Colonic mucosa (tissue), 4 donors: ENCODE measurements around the gene FARS2. TPM values are rescaled to one million over a fixed set of nuclear protein-coding genes. Genes with fewer than 3 reads are reported as not detected.

Experiments used
- DNase-seq: peaks from one replicate; pipeline ENCODE4 v3.0.0-alpha.2; 2020
- H3K27ac ChIP-seq: fragments of 200-600 bp; one replicate; pipeline ENCODE4 v1.8.0; 2021
- H3K27me3 ChIP-seq: fragments of 200-600 bp; one replicate; pipeline ENCODE4 v1.8.0; 2021
- H3K36me3 ChIP-seq: fragments of 200-600 bp; one replicate; pipeline ENCODE4 v1.8.0; 2021
- H3K4me1 ChIP-seq: fragments of 200-600 bp; one replicate; pipeline ENCODE4 v1.8.0; 2021; ENCODE audit warnings: mild to moderate bottlenecking
- H3K4me3 ChIP-seq: fragments of 200-600 bp; one replicate; pipeline ENCODE4 v1.8.0; 2021
- H3K9ac ChIP-seq, 2 donors: one replicate each; pipeline ENCODE4 v1.7.0; 2013; ENCODE audit warnings: control low read depth in 2 of 2, low read depth in 2 of 2, low read length in 2 of 2
- H3K9me3 ChIP-seq: fragments of 200-600 bp; one replicate; pipeline ENCODE4 v1.8.0; 2021
- intact Hi-C: fragments of 100-400 bp; cut with DNase I; formaldehyde crosslinking; loops from one replicate; pipeline ENCODE4 v1.14.1; 2022
- total RNA-seq, 2 donors: library from RNA; stranded (reverse); fragmentation: NEBNext Ultra II Directional in 1 of 2; extraction: Animal tissue kit (Norgen Biotek cat#: 25700) in 1 of 2; gene quantifications; one replicate each; pipeline ENCODE4 v1.2.1, GENCODE V29; 2021
- TF ChIP-seq, protein P1 (sequence below): fragments of 200-600 bp; IDR thresholded peaks from one replicate; pipeline ENCODE4 v1.8.0; 2022; ENCODE audit warnings: antibody characterized with exemption, mild to moderate bottlenecking
- donor health status: healthy.
- donor health status: DM: no; HTN: no; CAD: no.
- donor health status: DM: no; HTN: no; CAD: no.

FARS2 gene
- total RNA-seq, 2 donors from 2014 or later: 14.7 to 23.0 TPM

DNA sequence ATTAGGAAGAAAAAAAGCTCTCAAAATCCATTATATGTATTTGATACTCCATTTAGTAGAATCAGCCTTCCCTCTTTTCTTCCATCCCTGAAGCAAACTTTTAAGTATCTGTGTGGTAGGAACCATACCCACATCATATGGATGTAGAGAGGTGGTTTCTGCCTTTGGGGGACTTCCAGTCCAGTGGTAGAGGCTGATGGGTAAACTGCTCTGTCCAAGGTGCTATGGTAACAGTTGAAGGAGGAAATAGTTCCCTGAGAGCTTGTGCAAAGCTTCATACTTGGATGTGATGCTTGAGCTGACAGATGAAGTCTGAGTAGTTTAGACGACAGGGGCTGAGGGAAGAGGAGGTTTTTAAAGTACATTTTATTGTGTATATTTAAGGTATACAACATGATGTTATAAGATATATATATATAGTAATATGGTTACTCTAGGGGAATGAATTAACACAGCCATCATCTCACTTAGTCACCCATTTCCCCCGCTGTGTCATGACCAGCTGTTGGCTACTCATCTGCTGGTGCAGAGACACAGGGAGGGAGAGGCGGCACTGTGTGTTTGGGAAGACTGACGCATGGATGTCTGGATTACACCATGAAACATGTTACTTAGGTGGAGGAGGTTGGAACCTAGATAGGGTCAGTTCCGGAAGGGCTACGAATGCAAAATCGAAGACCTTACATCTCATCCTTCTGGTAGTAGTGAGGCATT, 185.2 kb downstream of the FARS2 start:
- intact Hi-C loops: no loop called here
- TF ChIP-seq, protein P1, sequence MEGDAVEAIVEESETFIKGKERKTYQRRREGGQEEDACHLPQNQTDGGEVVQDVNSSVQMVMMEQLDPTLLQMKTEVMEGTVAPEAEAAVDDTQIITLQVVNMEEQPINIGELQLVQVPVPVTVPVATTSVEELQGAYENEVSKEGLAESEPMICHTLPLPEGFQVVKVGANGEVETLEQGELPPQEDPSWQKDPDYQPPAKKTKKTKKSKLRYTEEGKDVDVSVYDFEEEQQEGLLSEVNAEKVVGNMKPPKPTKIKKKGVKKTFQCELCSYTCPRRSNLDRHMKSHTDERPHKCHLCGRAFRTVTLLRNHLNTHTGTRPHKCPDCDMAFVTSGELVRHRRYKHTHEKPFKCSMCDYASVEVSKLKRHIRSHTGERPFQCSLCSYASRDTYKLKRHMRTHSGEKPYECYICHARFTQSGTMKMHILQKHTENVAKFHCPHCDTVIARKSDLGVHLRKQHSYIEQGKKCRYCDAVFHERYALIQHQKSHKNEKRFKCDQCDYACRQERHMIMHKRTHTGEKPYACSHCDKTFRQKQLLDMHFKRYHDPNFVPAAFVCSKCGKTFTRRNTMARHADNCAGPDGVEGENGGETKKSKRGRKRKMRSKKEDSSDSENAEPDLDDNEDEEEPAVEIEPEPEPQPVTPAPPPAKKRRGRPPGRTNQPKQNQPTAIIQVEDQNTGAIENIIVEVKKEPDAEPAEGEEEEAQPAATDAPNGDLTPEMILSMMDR: no peak
- no peaks in the 10 kb centered on the region for H3K9me3 ChIP-seq

DNA sequence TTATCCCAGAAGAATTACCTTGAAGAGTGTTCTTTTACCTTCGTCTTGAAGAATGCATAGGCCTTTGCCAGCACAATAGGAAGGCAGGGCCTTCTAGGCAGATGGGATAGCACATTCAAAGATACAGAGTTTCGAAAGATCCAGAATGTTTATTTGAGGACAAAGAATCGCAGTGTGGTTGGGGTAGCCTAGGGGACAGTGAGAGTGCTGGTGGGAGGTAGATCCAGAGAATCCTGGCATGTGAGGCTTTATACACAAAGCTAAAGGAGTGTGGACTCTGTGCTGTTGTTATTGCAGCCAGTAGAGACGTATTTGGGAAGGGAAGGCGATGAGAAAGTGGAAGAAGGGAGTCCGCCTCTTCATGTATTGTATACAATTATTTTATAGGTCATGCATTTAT, 186.6 kb downstream of the FARS2 start:
- no peaks in the 10 kb centered on the region for H3K4me1 ChIP-seq
- intact Hi-C loops: no loop called here
- no peaks in the 10 kb centered on the region for H3K27me3 ChIP-seq
- no peak for DNase-seq
- H3K27ac ChIP-seq: no peak overlapping the region
- H3K9me3 ChIP-seq: no peaks in the 10 kb centered on the region
- H3K9ac ChIP-seq: no peak overlapping the region
- H3K4me3 ChIP-seq: no peak overlapping the region
- TF ChIP-seq, protein P1: no peak
- H3K36me3 ChIP-seq: no peaks in the 10 kb centered on the region

More for the DNA sequence above, 185.2 kb downstream of the FARS2 start:
- Histone ChIP-seq H3K36me3 (no peaks in the 10 kb centered on the region), H3K4me3 (no peak overlapping the region), H3K9ac (no peak overlapping the region), H3K4me1 (no peaks in the 10 kb centered on the region), H3K27ac (no peak overlapping the region), H3K27me3 (no peaks in the 10 kb centered on the region)
- DNase-seq: no peak

DNA sequence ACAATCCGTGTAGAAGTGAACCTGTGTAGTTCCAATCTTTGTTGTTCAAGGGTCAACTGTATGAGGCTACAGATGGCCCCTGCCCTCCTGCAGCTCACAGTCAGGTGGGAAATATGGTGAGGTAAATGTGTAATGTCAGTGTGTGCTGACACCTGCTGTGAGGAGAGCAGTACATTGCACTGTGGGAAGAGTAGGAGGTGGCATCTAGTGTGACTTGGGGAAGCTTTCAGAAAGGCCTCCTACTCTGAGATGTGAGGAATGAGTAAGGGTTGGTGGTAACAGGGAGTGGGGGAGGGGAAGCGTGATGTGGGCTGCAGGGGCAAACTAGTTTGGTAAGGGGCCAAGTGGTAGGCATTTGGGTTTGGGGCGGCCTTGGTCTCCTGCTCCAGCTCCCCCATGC, 188.8 kb downstream of the FARS2 start:
- TF ChIP-seq, protein P1: no peak

DNA sequence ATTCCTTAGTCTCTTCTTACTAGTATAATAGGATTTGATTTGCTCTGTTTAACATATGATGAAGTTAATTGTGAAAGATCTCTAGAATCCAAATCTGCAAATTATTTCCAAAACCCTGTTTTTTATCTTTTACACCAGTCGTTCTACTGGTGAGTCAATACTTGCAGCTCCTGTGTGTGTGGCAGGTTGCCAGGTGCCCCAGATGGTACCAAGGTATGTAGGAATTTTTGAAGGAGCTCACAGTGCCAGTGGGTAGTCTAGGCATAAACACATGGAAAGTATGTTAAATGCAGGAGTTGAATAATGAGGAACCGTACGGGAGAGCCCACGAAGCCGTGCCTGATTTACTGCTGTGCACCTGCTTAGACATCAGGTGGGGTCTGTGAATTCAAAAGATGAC, 192.2 kb downstream of the FARS2 start:
- TF ChIP-seq, protein P1: no peak
- Histone ChIP-seq H3K4me3 (no peak overlapping the region), H3K9me3 (no peaks in the 10 kb centered on the region), H3K27ac (no peak overlapping the region), H3K9ac (no peak overlapping the region), H3K4me1 (no peaks in the 10 kb centered on the region), H3K27me3 (no peaks in the 10 kb centered on the region), H3K36me3 (no peaks in the 10 kb centered on the region)
- no peak for DNase-seq
- intact Hi-C loops: no loop called here

More for the DNA sequence above, 188.8 kb downstream of the FARS2 start:
- H3K27me3 ChIP-seq: no peaks in the 10 kb centered on the region
- H3K27ac ChIP-seq: no peak overlapping the region
- H3K4me1 ChIP-seq: no peaks in the 10 kb centered on the region
- H3K4me3 ChIP-seq: no peak overlapping the region
- no peaks in the 10 kb centered on the region for H3K36me3 ChIP-seq
- DNase-seq: no peak
- no peaks in the 10 kb centered on the region for H3K9me3 ChIP-seq
- intact Hi-C loops: no loop called here
- H3K9ac ChIP-seq: no peak overlapping the region

DNA sequence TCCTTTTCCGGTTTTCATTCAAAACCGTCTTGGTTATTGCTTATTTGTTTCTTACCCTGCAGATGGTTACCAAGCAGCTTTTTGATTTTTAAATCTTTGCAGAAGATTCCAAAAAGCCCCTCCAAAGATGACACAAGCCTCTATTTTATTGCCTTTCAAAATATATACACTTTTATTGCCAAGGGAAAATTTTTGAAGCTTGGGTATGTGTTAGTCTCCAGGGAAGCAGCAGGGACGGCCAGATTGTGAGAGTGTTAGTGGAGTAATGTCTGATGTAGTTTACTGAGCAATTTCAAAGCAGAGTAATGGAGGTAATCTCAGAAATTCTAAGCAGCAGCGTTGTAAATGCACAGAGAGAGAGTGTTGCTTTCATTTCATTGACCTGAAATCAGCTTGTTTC, 193.8 kb downstream of the FARS2 start:
- DNase-seq: no peak
- Histone ChIP-seq H3K27me3 (no peaks in the 10 kb centered on the region), H3K9ac (no peak overlapping the region), H3K4me1 (no peaks in the 10 kb centered on the region), H3K4me3 (no peak overlapping the region), H3K36me3 (no peaks in the 10 kb centered on the region), H3K9me3 (no peaks in the 10 kb centered on the region), H3K27ac (no peak overlapping the region)
- intact Hi-C loops: no loop called here
- TF ChIP-seq, protein P1: no peak
